ENCODE measurements around the gene PRAMEF8. TPM values are rescaled to one million over a fixed set of nuclear protein-coding genes. Genes with fewer than 3 reads are reported as not detected.

Gene PRAMEF8
- not detected in 2 replicates for total RNA-seq

DNA sequence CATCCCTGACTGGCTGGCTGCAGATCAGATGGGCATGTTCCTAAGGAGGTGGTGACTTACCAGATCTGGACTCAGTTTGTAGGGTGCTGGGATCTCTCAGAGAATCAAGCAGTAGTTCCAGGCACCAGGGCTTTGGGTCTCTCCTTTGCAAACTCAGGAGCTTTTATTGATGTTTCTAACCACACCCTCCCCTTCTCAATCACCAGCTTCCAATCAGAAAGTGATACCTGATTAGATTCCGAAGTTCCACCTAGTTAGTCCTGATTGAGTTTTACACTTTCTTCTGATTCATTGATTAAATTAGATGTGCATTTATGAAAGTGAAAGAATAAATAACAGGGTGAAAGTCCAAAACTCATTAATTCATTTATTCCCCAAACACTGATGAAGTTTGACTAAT lies at the start of gene PRAMEF8:
Gene PRAMEF8 (minus strand): TSS at position 101 of the 400 bp plus-strand sequence. CDS start 1,046 bp downstream, outside the sequence.

DNA sequence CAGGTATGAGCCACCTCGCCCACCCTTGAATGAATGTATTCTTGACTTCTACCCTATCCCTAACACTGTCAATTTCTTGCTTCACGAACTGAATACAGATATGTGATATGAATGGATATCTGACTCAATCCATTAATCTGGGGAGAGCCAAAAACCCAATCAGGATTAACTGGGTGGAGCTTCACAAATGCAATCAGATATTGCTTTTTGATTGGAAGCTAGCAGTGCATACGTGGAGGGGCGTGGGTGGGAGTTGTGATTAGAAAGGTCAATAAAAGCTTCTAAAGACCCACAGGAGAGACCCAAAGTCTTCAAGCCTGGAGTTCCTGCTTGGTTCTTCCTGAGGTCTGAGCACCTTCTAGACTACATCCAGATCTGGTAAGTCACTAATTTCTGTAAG lies 30.3 kb upstream of the PRAMEF8 start, which contains the start of gene PRAMEF15:
Gene PRAMEF15 (plus strand): TSS at position 301 of the 400 bp plus-strand sequence. CDS start 2,827 bp downstream, outside the sequence.

DNA sequence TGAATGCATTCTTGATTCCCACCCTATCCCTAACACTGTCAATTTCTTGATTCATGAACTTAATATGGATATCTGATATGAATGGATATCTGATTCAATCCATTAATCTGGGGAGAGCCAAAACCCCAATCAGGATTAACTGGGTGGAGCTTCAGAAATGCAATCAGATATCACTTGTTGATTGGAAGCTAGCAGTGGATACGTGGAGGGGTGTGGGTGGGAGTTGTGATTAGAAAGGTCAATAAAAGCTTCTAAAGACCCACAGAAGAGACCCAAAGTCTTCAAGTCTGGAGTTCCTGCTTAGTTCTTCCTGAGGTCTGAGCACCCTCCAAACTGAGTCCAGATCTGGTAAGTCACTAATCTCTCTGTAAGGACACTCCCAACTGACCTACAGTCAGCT lies 18.3 kb upstream of the PRAMEF8 start, which contains the start of gene PRAMEF33:
Gene PRAMEF33 (plus strand): TSS at position 301 of the 400 bp plus-strand sequence. CDS start 2,416 bp downstream, outside the sequence.

DNA sequence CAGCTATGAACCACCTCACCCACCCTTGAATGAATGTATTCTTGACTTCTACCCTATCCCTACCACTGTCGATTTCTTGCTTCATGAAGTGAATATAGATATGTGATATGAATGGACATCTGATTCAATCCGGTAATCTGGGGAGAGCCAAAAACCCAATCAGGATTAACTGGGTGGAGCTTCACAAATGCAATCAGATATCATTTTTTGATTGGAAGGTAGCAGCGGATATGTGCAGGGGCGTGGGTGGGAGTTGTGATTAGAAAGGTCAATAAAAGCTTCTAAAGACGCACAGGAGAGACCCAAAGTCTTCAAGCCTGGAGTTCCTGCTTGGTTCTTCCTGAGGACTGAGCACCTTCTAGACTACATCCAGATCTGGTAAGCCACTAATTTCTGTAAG lies 31.0 kb downstream of the PRAMEF8 start, which contains the start of gene PRAMEF5:
Gene PRAMEF5 (plus strand): TSS at position 301 of the 400 bp plus-strand sequence. CDS start 5,071 bp downstream, outside the sequence.

Other genes starting within 250 kb of the PRAMEF8 start
- not detected in 2 replicates for gene PRAMEF27, start 228.6 kb downstream of the PRAMEF8 start, total RNA-seq
- not detected in 2 replicates for gene HNRNPCL3, start 224.4 kb downstream of the PRAMEF8 start, total RNA-seq
- gene PRAMEF25, start 214.4 kb downstream of the PRAMEF8 start, total RNA-seq, result not detected in 2 replicates
- gene HNRNPCL2, start 168.3 kb downstream of the PRAMEF8 start, total RNA-seq, result not detected in 2 replicates
- not detected in 2 replicates for gene PRAMEF26, start 129.1 kb downstream of the PRAMEF8 start, total RNA-seq
- gene HNRNPCL4, start 119.5 kb downstream of the PRAMEF8 start, total RNA-seq, result not detected in 2 replicates
- not detected in 2 replicates for gene PRAMEF9, start 113.3 kb downstream of the PRAMEF8 start, total RNA-seq
- not detected in 2 replicates for gene PRAMEF13, start 83.7 kb downstream of the PRAMEF8 start, total RNA-seq
- gene PRAMEF18, start 59.0 kb downstream of the PRAMEF8 start, total RNA-seq, result not detected in 2 replicates
- gene PRAMEF5, start 30.9 kb downstream of the PRAMEF8 start, total RNA-seq, result not detected in 2 replicates
- not detected in 2 replicates for gene PRAMEF33, start 18.4 kb upstream of the PRAMEF8 start, total RNA-seq
- not detected in 2 replicates for gene PRAMEF15, start 30.4 kb upstream of the PRAMEF8 start, total RNA-seq
- gene PRAMEF14, start 62.0 kb upstream of the PRAMEF8 start, total RNA-seq, result not detected in 2 replicates
- gene PRAMEF19, start 86.8 kb upstream of the PRAMEF8 start, total RNA-seq, result not detected in 2 replicates
- not detected in 2 replicates for gene PRAMEF17, start 104.5 kb upstream of the PRAMEF8 start, total RNA-seq
- not detected in 2 replicates for gene PRAMEF20, start 125.3 kb upstream of the PRAMEF8 start, total RNA-seq
- gene LRRC38, start 228.9 kb upstream of the PRAMEF8 start, total RNA-seq, result 0.11 TPM in 1 of 2 replicates, not detected in the other

Data from dermis lymphatic vessel endothelial cell (primary cell).